Naive B cell (primary cell): ENCODE measurements around the gene HOXC12. TPM values are rescaled to one million over a fixed set of nuclear protein-coding genes. Genes with fewer than 3 reads are reported as not detected.

ENCODE experiments used
- ATAC-seq, 2 donors: fragments of 150-1000 bp; cut with Tn5 transposase; 2 replicates each; pipeline ENCODE4 v1.10.0; 2021; ENCODE audit warnings: low read depth in 2 of 2, mild to moderate bottlenecking in 2 of 2, moderate library complexity in 2 of 2
- DNase-seq: peaks from one replicate; pipeline ENCODE4 v3.0.0; 2022
- H3K27ac Mint-ChIP-seq, 6 donors: one replicate each; pipeline ENCODE4 v1.8.0; 2020 to 2022; ENCODE audit warnings: mild to moderate bottlenecking in 6 of 6, mixed read lengths in 6 of 6, moderate library complexity in 5 of 6, inconsistent platforms in 2 of 6
- H3K27me3 Mint-ChIP-seq, 3 donors: one replicate each; pipeline ENCODE4 v1.8.0; 2021 to 2022; ENCODE audit warnings: mixed read lengths in 3 of 3, mild to moderate bottlenecking in 1 of 3
- H3K36me3 Mint-ChIP-seq, 2 donors: one replicate each; pipeline ENCODE4 v1.8.0; 2020 to 2022; ENCODE audit warnings: mixed read lengths in 2 of 2, inconsistent platforms in 1 of 2, mild to moderate bottlenecking in 1 of 2
- H3K4me1 Mint-ChIP-seq, 3 donors: one replicate each; pipeline ENCODE4 v1.8.0; 2020 to 2022; ENCODE audit warnings: mixed read lengths in 3 of 3, inconsistent platforms in 1 of 3, mild to moderate bottlenecking in 1 of 3, moderate library complexity in 1 of 3
- H3K4me3 Mint-ChIP-seq, 8 donors: one replicate each; pipeline ENCODE4 v1.8.0; 2020 to 2022; ENCODE audit warnings: mild to moderate bottlenecking in 8 of 8, mixed read lengths in 8 of 8, moderate library complexity in 8 of 8, inconsistent platforms in 2 of 8
- H3K9me3 Mint-ChIP-seq, 7 donors: one replicate each; pipeline ENCODE4 v1.8.0; 2020 to 2022; ENCODE audit warnings: mixed read lengths in 7 of 7, mild to moderate bottlenecking in 5 of 7, inconsistent platforms in 2 of 7, moderate library complexity in 1 of 7
- polyA plus RNA-seq, 6 donors: library from polyadenylated mRNA; unstranded; fragments of 300-500 nt; fragmentation: Illumina TruSeq; gene quantifications; one replicate each; pipeline ENCODE4 v1.2.3, GENCODE V29; 2021; ENCODE audit warnings: low read depth in 6 of 6

Gene HOXC12
- polyA plus RNA-seq, 6 donors from 2014 or later: not detected

- peaks cover 0 to 21% (median 6%) of the 10 kb centered on the region in 7 donors for H3K9me3 Mint-ChIP-seq
- peak overlapping the region in 5 of 6 donors; percentile 22 to 74 (median 47) for H3K27ac Mint-ChIP-seq
- ATAC-seq (no peak), DNase-seq (no peak)
- peak overlapping the region in 7 of 8 donors; percentile 9 to 87 (median 57) for H3K4me3 Mint-ChIP-seq
- H3K27me3 Mint-ChIP-seq: peaks cover 72 to 92% (median 89%) of the 10 kb centered on the region in 3 donors
- H3K4me1 Mint-ChIP-seq: peaks cover 0 to 20% (median 17%) of the 10 kb centered on the region in 3 donors
- no peaks in the 10 kb centered on the region for H3K36me3 Mint-ChIP-seq
These were observed 19.0 kb upstream of the HOXC12 start for GRCh38 chr12:53935383-53936341.

GRCh38 chr12:53937099-53937498 is 17.6 kb upstream of the HOXC12 start:
- peaks cover 0 to 20% (median 17%) of the 10 kb centered on the region in 3 donors for H3K4me1 Mint-ChIP-seq
- H3K4me3 Mint-ChIP-seq: peak overlapping the region in 4 of 8 donors; percentile 9 to 67 (median 46)
- H3K36me3 Mint-ChIP-seq: no peaks in the 10 kb centered on the region
- no peak for DNase-seq
- H3K27me3 Mint-ChIP-seq: peaks cover 74 to 92% (median 90%) of the 10 kb centered on the region in 3 donors
- ATAC-seq: no peak
- H3K27ac Mint-ChIP-seq: peak overlapping the region in 3 of 6 donors; percentile 69 to 95 (median 88)
- H3K9me3 Mint-ChIP-seq: peaks cover 0 to 21% (median 5%) of the 10 kb centered on the region in 7 donors

- ATAC-seq (no peak), DNase-seq (no peak)
- peak overlapping the region in 2 of 6 donors; percentile 30 to 95 for H3K27ac Mint-ChIP-seq
- no peaks in the 10 kb centered on the region for H3K36me3 Mint-ChIP-seq
- H3K4me1 Mint-ChIP-seq: peaks cover 0 to 20% (median 17%) of the 10 kb centered on the region in 3 donors
- H3K9me3 Mint-ChIP-seq: peaks cover 0 to 21% (median 5%) of the 10 kb centered on the region in 7 donors
- H3K4me3 Mint-ChIP-seq: peak overlapping the region in 4 of 8 donors; percentile 34 to 67 (median 60)
- H3K27me3 Mint-ChIP-seq: peaks cover 72 to 92% (median 90%) of the 10 kb centered on the region in 3 donors
These were observed 16.9 kb upstream of the HOXC12 start for GRCh38 chr12:53937596-53938325.

- Mint-ChIP-seq H3K4me3 (peak within 1 kb of the TSS in 7 of 8 donors; percentile 20 to 82 (median 66)), H3K27me3 (peaks cover 71 to 92% (median 90%) of the 10 kb centered on the region in 3 donors), H3K9me3 (peaks cover 0 to 21% (median 5%) of the 10 kb centered on the region in 7 donors), H3K27ac (peak within 1 kb of the TSS in 4 of 6 donors; percentile 0 to 95 (median 93)), H3K4me1 (peaks cover 0 to 20% (median 17%) of the 10 kb centered on the region in 3 donors), H3K36me3 (no peaks in the 10 kb centered on the region)
- DNase-seq (no peak), ATAC-seq (peak in 1 of 2 donors; percentile 21)
These were observed 16.2 kb upstream of the HOXC12 start, which contains the start of gene HOXC13 for GRCh38 chr12:53938326-53939140. Gene HOXC13, plus strand, starts transcription at chr12:53938831. Its CDS starts 76 bp downstream, at chr12:53938907.

- ATAC-seq (no peak), DNase-seq (no peak)
- peaks cover 0 to 20% (median 17%) of the 10 kb centered on the region in 3 donors for H3K4me1 Mint-ChIP-seq
- peak overlapping the region in 6 of 8 donors; percentile 2 to 71 (median 44) for H3K4me3 Mint-ChIP-seq
- peaks cover 71 to 92% (median 90%) of the 10 kb centered on the region in 3 donors for H3K27me3 Mint-ChIP-seq
- peaks cover 0 to 28% (median 5%) of the 10 kb centered on the region in 7 donors for H3K9me3 Mint-ChIP-seq
- H3K27ac Mint-ChIP-seq: peak overlapping the region in 4 of 6 donors; percentile 0 to 94 (median 86)
- no peaks in the 10 kb centered on the region for H3K36me3 Mint-ChIP-seq
These were observed 15.3 kb upstream of the HOXC12 start for GRCh38 chr12:53939141-53940108.

GRCh38 chr12:53940443-53941014 is 14.2 kb upstream of the HOXC12 start:
- Mint-ChIP-seq H3K9me3 (peaks cover 0 to 25% (median 5%) of the 10 kb centered on the region in 7 donors), H3K4me1 (peaks cover 0 to 13% (median 11%) of the 10 kb centered on the region in 3 donors), H3K36me3 (no peaks in the 10 kb centered on the region), H3K27ac (peak overlapping the region in 1 of 6 donors; percentile 63), H3K4me3 (peak overlapping the region in 3 of 8 donors; percentile 2 to 30 (median 26)), H3K27me3 (peaks cover 71 to 92% (median 90%) of the 10 kb centered on the region in 3 donors)
- ATAC-seq (no peak), DNase-seq (no peak)

- Mint-ChIP-seq H3K9me3 (peaks cover 0 to 25% (median 3%) of the 10 kb centered on the region in 7 donors), H3K36me3 (no peaks in the 10 kb centered on the region), H3K4me3 (no peak overlapping the region), H3K4me1 (peaks cover 0 to 6% (median 4%) of the 10 kb centered on the region in 3 donors), H3K27ac (no peak overlapping the region), H3K27me3 (peaks cover 73 to 92% (median 90%) of the 10 kb centered on the region in 3 donors)
- DNase-seq: no peak
- ATAC-seq: no peak
These were observed 13.5 kb upstream of the HOXC12 start for GRCh38 chr12:53941187-53941586.

- Mint-ChIP-seq H3K4me3 (no peak overlapping the region), H3K36me3 (no peaks in the 10 kb centered on the region), H3K27ac (no peak overlapping the region), H3K9me3 (peaks cover 0 to 24% (median 2%) of the 10 kb centered on the region in 7 donors), H3K4me1 (peaks cover 0 to 6% (median 4%) of the 10 kb centered on the region in 3 donors), H3K27me3 (peaks cover 75 to 92% (median 90%) of the 10 kb centered on the region in 3 donors)
- ATAC-seq (no peak), DNase-seq (no peak)
These were observed 13.0 kb upstream of the HOXC12 start for GRCh38 chr12:53941750-53942149.

GRCh38 chr12:53942467-53942997 is 12.2 kb upstream of the HOXC12 start:
- Mint-ChIP-seq H3K9me3 (peaks cover 0 to 16% (median 2%) of the 10 kb centered on the region in 7 donors), H3K27ac (no peak overlapping the region)
- no peak for ATAC-seq

GRCh38 chr12:53944209-53944608 is 10.5 kb upstream of the HOXC12 start:
- no peaks in the 10 kb centered on the region for H3K36me3 Mint-ChIP-seq
- peaks cover 0 to 11% (median 2%) of the 10 kb centered on the region in 7 donors for H3K9me3 Mint-ChIP-seq
- peaks cover 84 to 96% (median 92%) of the 10 kb centered on the region in 3 donors for H3K27me3 Mint-ChIP-seq
- H3K4me1 Mint-ChIP-seq: no peaks in the 10 kb centered on the region
- no peak for ATAC-seq
- H3K27ac Mint-ChIP-seq: peak overlapping the region in 1 of 6 donors; percentile 73
- no peak for DNase-seq
- H3K4me3 Mint-ChIP-seq: peak overlapping the region in 1 of 8 donors; percentile 61

More at GRCh38 chr12:53942467-53942997, 12.2 kb upstream of the HOXC12 start:
- H3K4me3 Mint-ChIP-seq: no peak overlapping the region
- peaks cover 0 to 6% (median 0%) of the 10 kb centered on the region in 3 donors for H3K4me1 Mint-ChIP-seq
- DNase-seq: no peak
- no peaks in the 10 kb centered on the region for H3K36me3 Mint-ChIP-seq
- H3K27me3 Mint-ChIP-seq: peaks cover 73 to 92% (median 87%) of the 10 kb centered on the region in 3 donors
